Muscle of back (tissue), 11 donors: ENCODE results near the gene RAI1. TPM values are rescaled to one million over a fixed set of nuclear protein-coding genes. Genes with fewer than 3 reads are reported as not detected.
"Not testable (repeated sequence)": the region's sequence is repeated elsewhere in the genome, so short reads cannot be mapped to it uniquely, and the experiment has no call there.

Experiments used
- DNase-seq, 3 donors: peaks; one replicate each; pipeline versions ENCODE4 v3.0.0 to v3.0.0-alpha.2; 2013
- polyA plus RNA-seq, 10 donors: library from polyadenylated mRNA; unstranded; fragments of 120-200 nt; gene quantifications; one replicate each; pipeline ENCODE4 v1.2.1, GENCODE V29; 2013; ENCODE audit not compliant: insufficient read length in 10 of 10

RAI1 gene
- polyA plus RNA-seq, 10 donors = 12.5 to 23.4 (median 16.7) TPM

DNA sequence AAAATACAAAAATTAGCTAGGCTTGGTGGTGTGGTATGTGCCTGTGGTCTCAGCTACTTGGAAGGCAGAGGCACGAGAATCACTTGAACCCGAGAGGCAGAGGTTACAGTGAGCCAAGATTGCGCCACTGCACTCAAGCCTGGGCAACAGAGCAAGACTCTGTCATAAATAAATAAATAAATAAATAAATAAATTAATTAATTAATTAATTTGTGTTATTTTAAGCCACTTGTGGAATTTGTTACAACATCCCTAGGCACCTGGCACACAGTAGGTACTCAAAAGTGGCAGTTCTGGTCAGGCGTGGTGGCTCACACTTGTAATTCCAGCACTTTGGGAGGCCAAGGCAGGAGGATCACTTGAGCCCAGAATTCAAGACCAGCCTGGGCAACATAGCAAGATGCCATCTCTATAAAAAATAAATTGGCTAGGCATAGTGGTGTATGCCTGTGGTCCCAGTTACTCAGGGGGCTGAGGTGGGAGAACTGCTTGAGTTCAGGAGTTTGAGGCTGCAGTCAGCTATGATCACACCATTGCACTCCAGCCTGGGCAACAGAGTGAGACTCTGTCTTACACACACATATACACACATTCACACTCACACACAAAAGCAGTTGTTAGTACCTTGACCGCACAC lies 3.1 kb upstream of the RAI1 start:
- DNase-seq = peak in 1 of 3 donors; percentile 2

DNA sequence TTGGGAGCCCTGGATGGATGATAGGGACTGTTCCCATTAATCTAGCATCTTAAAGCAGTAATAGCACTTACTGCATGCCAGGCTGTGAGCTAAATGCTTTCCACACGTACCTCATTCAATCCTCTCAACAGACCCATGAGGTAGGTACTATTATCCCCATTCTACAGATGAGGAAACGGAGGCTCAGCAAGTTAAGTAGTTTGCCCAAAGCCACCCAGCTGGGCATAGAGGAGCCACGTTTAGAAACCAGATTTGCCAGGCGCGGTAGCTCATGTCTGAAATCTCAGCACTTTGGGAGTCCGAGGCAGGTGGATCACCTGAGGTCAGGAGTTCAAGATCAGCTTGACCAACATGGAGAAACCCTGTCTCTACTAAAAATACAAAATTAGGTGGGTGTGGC lies 2.0 kb upstream of the RAI1 start:
- DNase-seq = peak in 1 of 3 donors; percentile 2

DNA sequence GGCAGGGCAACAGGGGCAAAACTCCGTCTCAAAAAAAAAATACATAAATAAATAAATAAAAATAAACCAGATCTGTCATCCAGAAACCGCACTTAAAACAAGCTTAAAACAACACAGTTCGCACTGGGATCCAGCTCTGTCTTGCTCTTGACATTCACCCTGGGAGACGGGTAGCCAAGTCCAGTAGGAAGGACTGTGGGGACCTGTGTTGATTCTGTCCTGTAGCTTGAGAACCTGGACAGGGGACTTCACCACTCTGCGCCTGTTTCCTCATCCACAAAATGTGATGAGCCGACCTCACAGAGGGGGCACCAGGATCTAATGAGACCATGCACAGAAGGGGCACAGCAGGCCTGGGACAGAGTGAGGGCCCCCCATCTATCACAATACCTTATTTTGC lies 1.5 kb upstream of the RAI1 start:
- no peak for DNase-seq

DNA sequence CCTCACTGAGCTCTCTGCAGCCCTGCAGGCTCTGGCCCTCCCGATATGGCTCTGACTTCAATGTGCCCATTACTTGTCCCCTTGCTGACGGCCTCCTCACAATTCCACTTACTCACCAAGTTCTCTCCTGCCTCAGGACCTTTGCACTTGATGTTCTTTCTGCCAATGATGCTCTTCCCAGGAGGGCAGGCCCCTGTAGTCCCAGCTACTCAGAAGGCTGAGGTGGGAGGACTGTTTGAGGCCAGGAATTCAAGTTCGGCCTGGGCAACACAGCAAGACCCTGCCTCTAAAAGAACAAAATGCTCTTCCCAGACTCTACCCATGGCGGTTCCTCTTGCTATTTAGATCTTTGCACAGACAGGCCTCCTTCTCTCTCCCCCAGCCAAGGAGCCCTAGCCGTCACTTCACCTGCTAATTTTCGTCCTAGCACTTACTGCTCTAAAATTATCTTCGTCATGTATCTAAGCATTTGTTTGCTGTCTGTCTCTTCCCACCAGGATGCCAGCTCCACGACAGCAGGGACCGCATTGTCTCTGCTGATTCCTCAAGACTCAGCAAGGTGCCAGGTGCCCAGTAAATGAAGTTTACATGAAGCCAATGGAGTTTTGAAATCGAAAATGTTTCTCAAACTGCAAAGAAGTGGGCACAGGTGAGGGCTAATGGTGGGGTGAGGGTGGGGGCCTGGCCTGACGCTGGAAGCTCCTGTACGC lies 626 bp upstream of the RAI1 start:
- no peak for DNase-seq

- peak in 1 of 3 donors; percentile 81 for DNase-seq
Measured at GRCh38 chr17:17681744-17682292, 560 bp downstream of the RAI1 start.

- no peak for DNase-seq
Measured at GRCh38 chr17:17682293-17682736, 1.1 kb downstream of the RAI1 start.

GRCh38 chr17:17682737-17683680 lies 1.8 kb downstream of the RAI1 start:
- peak; percentile 74 to 91 (median 79) for DNase-seq

GRCh38 chr17:17683710-17684365 lies 2.6 kb downstream of the RAI1 start:
- DNase-seq = no peak

DNA sequence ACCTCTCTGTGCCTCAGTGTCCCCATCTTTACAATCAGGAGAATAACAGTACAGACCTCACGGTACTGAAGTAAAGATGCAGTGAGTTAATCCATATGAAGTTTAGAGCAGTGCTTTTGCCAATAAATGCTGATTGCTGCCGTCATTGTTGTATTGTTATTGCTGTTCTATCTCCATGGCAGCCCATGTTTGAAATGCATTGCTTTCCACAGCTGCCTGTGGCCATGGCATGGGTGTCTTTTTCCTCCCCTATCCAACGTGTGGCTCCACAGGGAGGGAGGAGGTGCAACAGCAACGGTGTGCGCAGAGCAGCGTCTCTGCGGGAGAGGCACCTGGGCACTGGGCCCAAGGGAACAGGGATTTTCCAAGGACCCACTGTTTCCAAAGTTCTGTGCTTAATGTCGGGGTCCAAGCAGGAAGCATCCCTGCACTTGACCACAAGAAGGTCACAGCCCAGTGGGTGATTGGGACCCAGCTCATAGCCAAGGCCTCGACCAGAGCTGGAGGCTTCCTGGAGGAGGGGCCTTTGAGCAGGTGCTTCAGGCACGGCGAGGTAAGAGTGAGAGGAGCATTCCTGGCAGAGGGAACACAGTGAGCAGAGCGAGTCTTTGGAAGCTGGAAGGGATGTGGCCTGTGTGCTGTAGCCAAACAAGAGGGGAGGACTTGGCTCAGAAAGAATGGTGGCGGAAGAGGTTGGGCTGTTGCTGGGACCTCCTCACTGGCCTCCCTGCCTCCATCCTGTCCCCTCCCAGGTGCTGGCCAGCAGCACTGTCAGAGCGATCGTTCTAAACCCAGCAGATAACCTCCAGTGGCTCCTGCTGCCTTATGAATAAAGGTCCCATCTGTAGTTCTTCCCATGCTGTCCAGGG lies 3.9 kb downstream of the RAI1 start:
- peak in 2 of 3 donors; percentile 79 to 89 for DNase-seq

GRCh38 chr17:17685775-17686291 lies 4.6 kb downstream of the RAI1 start:
- DNase-seq = peak in 1 of 3 donors; percentile 62

GRCh38 chr17:17689312-17689711 lies 8.1 kb downstream of the RAI1 start:
- DNase-seq = no peak

DNA sequence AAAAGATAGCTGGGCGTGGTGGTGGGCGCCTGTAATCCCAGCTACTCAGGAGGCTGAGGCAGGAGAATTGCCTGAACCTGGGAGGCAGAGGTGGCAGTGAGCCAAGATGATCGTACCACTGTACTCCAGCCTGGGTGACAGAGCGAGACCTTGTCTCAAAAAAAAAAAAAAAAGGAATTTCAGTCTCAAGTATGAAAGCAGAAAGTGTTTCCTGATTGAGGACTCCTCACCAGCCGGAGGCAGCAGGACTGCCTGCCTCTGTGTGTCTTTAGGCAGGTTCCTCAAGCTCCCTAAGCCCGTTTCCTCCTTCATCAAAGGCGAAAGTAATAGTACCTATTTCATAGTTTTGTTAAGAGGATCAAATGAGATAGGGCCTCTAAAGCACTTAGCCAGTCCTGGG lies 9.0 kb downstream of the RAI1 start:
- not testable (repeated sequence) for DNase-seq

DNA sequence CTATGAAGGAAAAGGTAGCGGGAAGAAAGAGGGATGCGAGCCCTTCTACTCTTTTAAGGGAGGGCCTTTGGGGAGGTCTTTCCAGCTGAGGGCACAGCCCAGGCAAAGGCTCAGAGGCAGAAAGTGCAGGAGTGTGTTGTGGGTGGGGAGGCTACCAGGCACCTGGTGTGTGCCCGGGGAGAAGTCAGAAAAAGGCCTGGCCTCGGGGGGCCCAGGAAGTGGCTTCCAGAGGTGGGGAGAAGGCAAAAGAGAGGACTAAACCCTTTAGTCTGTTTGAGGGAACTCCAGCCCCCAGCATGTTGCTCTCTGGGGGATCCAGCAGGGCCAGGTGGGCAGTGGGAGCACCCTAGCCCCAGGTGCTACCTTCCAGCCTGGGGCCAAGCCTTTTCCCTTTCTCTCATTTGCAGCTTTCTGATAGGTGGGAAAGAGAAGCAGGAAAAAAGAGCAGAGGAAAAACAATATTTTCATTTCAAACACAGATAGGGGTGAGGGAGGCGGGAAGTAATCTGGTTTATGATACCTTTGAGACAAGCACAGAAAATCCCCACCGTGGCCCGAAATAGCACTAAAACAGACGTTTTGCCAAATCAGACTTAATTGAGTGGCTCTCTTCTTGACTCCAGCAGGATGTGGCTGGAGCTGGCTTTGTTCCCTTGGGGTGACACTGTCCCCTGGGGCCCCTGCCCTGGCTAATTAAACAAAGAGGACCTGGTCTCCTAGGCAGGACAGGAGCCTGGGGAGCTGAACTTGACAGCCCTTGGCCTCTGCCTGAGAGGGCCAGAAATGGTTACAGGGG lies 10.4 kb downstream of the RAI1 start:
- DNase-seq = peak in 1 of 3 donors; percentile 55

GRCh38 chr17:17692353-17693252 lies 11.3 kb downstream of the RAI1 start:
- no peak for DNase-seq

DNA sequence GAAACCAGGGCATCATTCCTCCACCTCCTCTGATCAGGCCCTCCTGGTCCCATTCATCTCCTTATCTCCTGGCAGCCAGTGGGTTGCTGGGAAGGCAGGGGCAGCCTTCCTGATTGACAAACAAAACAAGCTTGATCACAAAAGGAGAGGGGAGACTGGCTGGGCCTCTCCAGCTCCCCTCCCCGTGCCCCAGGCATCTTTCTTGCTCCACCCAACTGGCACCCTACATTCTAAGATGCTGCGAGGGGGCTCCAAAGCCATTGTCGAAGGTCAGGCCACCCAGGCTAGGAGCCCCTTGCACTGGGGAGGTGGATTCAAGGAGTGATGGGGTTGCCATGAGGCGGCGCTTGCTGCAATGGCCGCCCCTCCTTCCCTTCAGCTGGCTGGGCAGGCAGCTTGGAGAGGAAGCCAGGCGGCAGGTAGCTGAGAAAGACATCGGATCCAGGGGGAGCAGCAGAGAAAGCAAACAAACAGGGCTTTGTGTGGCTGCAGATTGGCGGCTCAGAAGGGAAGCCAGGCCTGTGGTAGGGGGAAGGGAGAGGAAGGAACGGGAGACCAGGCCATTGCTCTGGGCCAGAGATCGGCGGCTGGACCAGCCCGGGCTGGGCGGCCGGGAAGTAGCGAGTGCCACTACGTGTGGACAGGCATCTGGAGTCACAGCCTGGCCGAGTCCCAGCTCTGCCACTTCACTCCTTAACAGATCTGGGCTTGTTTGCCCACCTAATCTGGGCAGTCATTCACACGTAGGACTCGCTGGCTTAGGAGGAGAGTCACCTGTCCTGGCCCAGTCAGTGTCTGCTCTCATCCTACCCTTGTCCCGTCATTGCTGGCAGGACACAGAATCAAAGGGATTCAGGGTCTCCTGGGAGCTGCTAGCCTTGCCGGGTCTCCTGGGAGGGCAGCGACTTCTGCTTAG lies 12.3 kb downstream of the RAI1 start:
- peak in 1 of 3 donors; percentile 79 for DNase-seq

- DNase-seq = peak; percentile 70 to 88 (median 87)
Measured at GRCh38 chr17:17694169-17695081, 13.2 kb downstream of the RAI1 start.
